HepG2 (cell line): ENCODE results near the gene FAAP100. TPM values are rescaled to one million over a fixed set of nuclear protein-coding genes. Genes with fewer than 3 reads are reported as not detected.

ENCODE experiments used
- CHD2 ChIP-seq: IDR thresholded peaks from 2 replicates; pipeline ENCODE4 v1.6.1; 2011; ENCODE audit warnings: low read depth, low read length, improper control_type of control experiment
- HMG20A ChIP-seq: IDR thresholded peaks from 2 replicates; pipeline ENCODE4 v1.6.1; 2016; ENCODE audit warnings: borderline replicate concordance
- ISX ChIP-seq: sonication (generic); formaldehyde crosslinking; conservative IDR thresholded peaks from 2 replicates; pipeline ENCODE4 v1.5.0; 2020; ENCODE audit warnings: missing genetic modification reagents
- KDM3A ChIP-seq: IDR thresholded peaks from 2 replicates; pipeline ENCODE4 v1.6.1; 2018; ENCODE audit warnings: low read depth, missing compliant biosample characterization
- MAF1 ChIP-seq: sonication (generic); formaldehyde crosslinking; IDR thresholded peaks from 2 replicates; pipeline ENCODE4 v1.5.0; 2020; ENCODE audit warnings: missing genetic modification reagents, borderline replicate concordance
- MAZ ChIP-seq, 2 experiments: sonication (generic) in 1 of 2; formaldehyde crosslinking in 1 of 2; IDR thresholded peaks; 2 replicates each; pipeline versions ENCODE4 v1.5.0 to v1.6.1; 2012 to 2020; ENCODE audit warnings: low read depth in 2 of 2, mild to moderate bottlenecking in 2 of 2, borderline replicate concordance in 1 of 2, improper control_type of control experiment in 1 of 2, low read length in 1 of 2, missing genetic modification reagents in 1 of 2, moderate library complexity in 1 of 2
- MED8 ChIP-seq: sonication (generic); formaldehyde crosslinking; IDR thresholded peaks from 2 replicates; pipeline ENCODE4 v1.8.1; 2023; ENCODE audit warnings: mild to moderate bottlenecking, missing genetic modification reagents; ENCODE audit not compliant: insufficient replicate concordance
- NRL ChIP-seq: sonication (generic); formaldehyde crosslinking; IDR thresholded peaks from 2 replicates; pipeline ENCODE4 v1.5.0; 2020; ENCODE audit warnings: missing genetic modification reagents, mild to moderate bottlenecking, moderate library complexity, borderline replicate concordance
- RFX5 ChIP-seq: IDR thresholded peaks from 2 replicates; pipeline ENCODE4 v1.6.1; 2011; ENCODE audit warnings: low read depth, low read length, improper control_type of control experiment
- SMYD3 ChIP-seq: sonication (generic); formaldehyde crosslinking; IDR thresholded peaks from 2 replicates; pipeline ENCODE4 v1.8.1; 2023; ENCODE audit warnings: mild to moderate bottlenecking, missing genetic modification reagents
- SOX6 ChIP-seq, 2 experiments: fragments of 450-650 bp in 1 of 2; sonication (generic) in 1 of 2; formaldehyde crosslinking in 1 of 2; IDR thresholded peaks; 2 replicates each; pipeline versions ENCODE4 v1.4.0 to v1.6.1; 2017 to 2020; ENCODE audit warnings: antibody characterized with exemption in 1 of 2, mild to moderate bottlenecking in 1 of 2, missing genetic modification reagents in 1 of 2
- ZFP82 ChIP-seq: sonication (generic); formaldehyde crosslinking; IDR thresholded peaks from 2 replicates; pipeline ENCODE4 v1.5.1; 2020; ENCODE audit warnings: mild to moderate bottlenecking, missing genetic modification reagents, borderline replicate concordance
- ZNF224 ChIP-seq: sonication (generic); formaldehyde crosslinking; IDR thresholded peaks from 2 replicates; pipeline ENCODE4 v1.5.0; 2020; ENCODE audit warnings: mild to moderate bottlenecking, missing genetic modification reagents
- ZNF282 ChIP-seq: fragments of 450-650 bp; IDR thresholded peaks from 2 replicates; pipeline ENCODE4 v1.6.1; 2018; ENCODE audit not compliant: partially characterized antibody
- polyA plus RNA-seq, 8 experiments: library from polyadenylated mRNA; depleted of rRNA in 3 of 8; stranded (reverse) in 7 of 8; unstranded in 1 of 8; fragments of >200 nt; fragmentation: Illumina TruSeq in 4 of 8; extraction: Trizol in 4 of 8; gene quantifications; 2 replicates each; pipeline versions ENCODE4 v1.2.1 to v1.2.3, GENCODE V29; 2011 to 2016; ENCODE audit warnings: low read depth in 4 of 8, missing spikeins in 1 of 8, mixed read lengths in 1 of 8; ENCODE audit not compliant: insufficient read depth in 1 of 8
- total RNA-seq, 5 experiments: library from RNA; depleted of rRNA; stranded (reverse); fragments of >200 nt; fragmentation: Illumina TruSeq; extraction: Trizol; gene quantifications; 2 replicates each; pipeline ENCODE4 v1.2.3, GENCODE V29; 2016; ENCODE audit warnings: low read depth in 1 of 5
- TF ChIP-seq, protein P1 (sequence below): sonication (generic); formaldehyde crosslinking; IDR thresholded peaks from 2 replicates; pipeline ENCODE4 v1.4.0; 2020; ENCODE audit warnings: missing genetic modification reagents, mild to moderate bottlenecking, borderline replicate concordance
- TF ChIP-seq, protein P2 (sequence below): IDR thresholded peaks from 2 replicates; pipeline ENCODE4 v1.6.1; 2016; ENCODE audit warnings: low read depth, missing genetic modification reagents, missing compliant biosample characterization
- TF ChIP-seq, protein P3 (sequence below): sonication (generic); formaldehyde crosslinking; IDR thresholded peaks from 2 replicates; pipeline ENCODE4 v1.4.0; 2020; ENCODE audit warnings: mild to moderate bottlenecking, missing genetic modification reagents

The FAAP100 gene
- total and polyA plus RNA-seq, 2 of the 13 experiments (the other 11 are each of a cell fraction or from before 2014, with no cell fraction given), result 7.6 to 20.8 TPM

DNA sequence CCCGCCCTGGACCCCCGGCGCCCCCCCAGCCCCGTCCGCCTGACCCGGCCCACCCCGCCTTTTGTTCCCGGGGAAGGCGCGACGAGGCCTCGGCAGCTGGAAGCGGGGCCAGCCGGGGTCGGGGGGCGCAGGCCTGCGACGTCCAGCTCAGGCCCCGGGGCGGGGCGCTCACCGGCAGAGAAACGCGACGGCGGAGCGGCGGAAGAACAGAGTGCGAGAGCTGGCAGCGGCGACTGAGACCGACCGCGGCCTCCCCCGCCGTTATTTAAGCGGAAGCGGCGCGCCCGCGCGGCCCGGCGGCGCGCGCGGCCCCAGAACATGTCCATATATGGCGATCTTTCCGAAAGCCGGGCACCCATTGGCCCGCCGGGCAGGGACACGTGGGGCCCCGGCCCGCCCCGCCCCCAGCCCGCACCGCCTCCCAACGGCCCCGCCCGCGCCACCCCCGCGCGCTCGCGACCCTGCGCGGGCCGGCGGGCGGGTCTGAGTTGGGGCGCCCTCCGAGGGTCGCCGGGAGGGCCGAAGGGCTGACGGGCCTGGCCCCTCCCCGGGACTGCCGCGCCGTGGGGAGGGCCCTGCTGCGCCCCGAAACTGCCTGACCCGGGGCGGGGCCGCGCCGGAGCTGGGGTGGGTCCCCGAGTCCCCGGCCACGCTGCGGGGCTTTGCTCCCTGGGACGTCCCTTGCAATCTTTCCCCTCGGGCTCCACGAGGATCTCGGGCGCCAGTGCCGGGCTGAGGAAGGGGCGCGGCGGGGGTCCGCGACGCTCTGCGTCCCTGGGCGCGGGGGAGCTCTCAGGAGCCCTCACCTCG lies 39.4 kb downstream of the FAAP100 start, which contains the start of gene ACTG1 (continued):
- TF ChIP-seq, protein P1, sequence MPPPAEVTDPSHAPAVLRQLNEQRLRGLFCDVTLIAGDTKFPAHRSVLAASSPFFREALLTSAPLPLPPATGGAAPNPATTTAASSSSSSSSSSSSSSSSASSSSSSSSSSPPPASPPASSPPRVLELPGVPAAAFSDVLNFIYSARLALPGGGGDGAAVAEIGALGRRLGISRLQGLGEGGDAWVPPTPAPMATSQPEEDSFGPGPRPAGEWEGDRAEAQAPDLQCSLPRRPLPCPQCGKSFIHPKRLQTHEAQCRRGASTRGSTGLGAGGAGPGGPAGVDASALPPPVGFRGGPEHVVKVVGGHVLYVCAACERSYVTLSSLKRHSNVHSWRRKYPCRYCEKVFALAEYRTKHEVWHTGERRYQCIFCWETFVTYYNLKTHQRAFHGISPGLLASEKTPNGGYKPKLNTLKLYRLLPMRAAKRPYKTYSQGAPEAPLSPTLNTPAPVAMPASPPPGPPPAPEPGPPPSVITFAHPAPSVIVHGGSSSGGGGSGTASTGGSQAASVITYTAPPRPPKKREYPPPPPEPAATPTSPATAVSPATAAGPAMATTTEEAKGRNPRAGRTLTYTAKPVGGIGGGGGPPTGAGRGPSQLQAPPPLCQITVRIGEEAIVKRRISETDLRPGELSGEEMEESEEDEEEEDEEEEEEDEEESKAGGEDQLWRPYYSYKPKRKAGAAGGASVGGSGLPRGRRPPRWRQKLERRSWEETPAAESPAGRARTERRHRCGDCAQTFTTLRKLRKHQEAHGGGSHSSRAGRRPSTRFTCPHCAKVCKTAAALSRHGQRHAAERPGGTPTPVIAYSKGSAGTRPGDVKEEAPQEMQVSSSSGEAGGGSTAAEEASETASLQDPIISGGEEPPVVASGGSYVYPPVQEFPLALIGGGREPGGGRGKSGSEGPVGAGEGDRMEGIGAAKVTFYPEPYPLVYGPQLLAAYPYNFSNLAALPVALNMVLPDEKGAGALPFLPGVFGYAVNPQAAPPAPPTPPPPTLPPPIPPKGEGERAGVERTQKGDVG (CRISPR knock-in tag), result no peak
- no peak for TF ChIP-seq SOX6 (IDR thresholded peaks at IDR 0.05)
- no peak for TF ChIP-seq SOX6 (CRISPR knock-in tag; IDR thresholded peaks at IDR 0.05)
- TF ChIP-seq CHD2, result no peak
- no peak for TF ChIP-seq ISX (CRISPR knock-in tag)
- no peak for TF ChIP-seq NRL
- TF ChIP-seq ZNF282, result no peak
- TF ChIP-seq, protein P2, sequence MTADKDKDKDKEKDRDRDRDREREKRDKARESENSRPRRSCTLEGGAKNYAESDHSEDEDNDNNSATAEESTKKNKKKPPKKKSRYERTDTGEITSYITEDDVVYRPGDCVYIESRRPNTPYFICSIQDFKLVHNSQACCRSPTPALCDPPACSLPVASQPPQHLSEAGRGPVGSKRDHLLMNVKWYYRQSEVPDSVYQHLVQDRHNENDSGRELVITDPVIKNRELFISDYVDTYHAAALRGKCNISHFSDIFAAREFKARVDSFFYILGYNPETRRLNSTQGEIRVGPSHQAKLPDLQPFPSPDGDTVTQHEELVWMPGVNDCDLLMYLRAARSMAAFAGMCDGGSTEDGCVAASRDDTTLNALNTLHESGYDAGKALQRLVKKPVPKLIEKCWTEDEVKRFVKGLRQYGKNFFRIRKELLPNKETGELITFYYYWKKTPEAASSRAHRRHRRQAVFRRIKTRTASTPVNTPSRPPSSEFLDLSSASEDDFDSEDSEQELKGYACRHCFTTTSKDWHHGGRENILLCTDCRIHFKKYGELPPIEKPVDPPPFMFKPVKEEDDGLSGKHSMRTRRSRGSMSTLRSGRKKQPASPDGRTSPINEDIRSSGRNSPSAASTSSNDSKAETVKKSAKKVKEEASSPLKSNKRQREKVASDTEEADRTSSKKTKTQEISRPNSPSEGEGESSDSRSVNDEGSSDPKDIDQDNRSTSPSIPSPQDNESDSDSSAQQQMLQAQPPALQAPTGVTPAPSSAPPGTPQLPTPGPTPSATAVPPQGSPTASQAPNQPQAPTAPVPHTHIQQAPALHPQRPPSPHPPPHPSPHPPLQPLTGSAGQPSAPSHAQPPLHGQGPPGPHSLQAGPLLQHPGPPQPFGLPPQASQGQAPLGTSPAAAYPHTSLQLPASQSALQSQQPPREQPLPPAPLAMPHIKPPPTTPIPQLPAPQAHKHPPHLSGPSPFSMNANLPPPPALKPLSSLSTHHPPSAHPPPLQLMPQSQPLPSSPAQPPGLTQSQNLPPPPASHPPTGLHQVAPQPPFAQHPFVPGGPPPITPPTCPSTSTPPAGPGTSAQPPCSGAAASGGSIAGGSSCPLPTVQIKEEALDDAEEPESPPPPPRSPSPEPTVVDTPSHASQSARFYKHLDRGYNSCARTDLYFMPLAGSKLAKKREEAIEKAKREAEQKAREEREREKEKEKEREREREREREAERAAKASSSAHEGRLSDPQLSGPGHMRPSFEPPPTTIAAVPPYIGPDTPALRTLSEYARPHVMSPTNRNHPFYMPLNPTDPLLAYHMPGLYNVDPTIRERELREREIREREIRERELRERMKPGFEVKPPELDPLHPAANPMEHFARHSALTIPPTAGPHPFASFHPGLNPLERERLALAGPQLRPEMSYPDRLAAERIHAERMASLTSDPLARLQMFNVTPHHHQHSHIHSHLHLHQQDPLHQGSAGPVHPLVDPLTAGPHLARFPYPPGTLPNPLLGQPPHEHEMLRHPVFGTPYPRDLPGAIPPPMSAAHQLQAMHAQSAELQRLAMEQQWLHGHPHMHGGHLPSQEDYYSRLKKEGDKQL, result 0 out of 2 replicates have a peak, but pooled peaks have one; percentile 22
- TF ChIP-seq MED8 (CRISPR knock-in tag), result peak; percentile 67
- TF ChIP-seq SMYD3 (CRISPR knock-in tag), result no peak; the same call in 1 of the 2 replicates
- peak; percentile 58; the same call in 1 of the 2 replicates for TF ChIP-seq MAZ (IDR thresholded peaks at IDR 0.05; ENCODE audit: borderline replicate concordance, low read depth, low read length)
- TF ChIP-seq MAZ (CRISPR knock-in tag; IDR thresholded peaks at IDR 0.05; ENCODE audit: low read depth), result peak; percentile 82
- no peak for TF ChIP-seq HMG20A
- TF ChIP-seq RFX5, result no peak
- 0 out of 2 replicates have a peak, but pooled peaks have one; percentile 1 for TF ChIP-seq MAF1 (CRISPR knock-in tag)
- TF ChIP-seq ZFP82 (CRISPR knock-in tag), result peak; percentile 97; the same call in 1 of the 2 replicates
- TF ChIP-seq, protein P3, sequence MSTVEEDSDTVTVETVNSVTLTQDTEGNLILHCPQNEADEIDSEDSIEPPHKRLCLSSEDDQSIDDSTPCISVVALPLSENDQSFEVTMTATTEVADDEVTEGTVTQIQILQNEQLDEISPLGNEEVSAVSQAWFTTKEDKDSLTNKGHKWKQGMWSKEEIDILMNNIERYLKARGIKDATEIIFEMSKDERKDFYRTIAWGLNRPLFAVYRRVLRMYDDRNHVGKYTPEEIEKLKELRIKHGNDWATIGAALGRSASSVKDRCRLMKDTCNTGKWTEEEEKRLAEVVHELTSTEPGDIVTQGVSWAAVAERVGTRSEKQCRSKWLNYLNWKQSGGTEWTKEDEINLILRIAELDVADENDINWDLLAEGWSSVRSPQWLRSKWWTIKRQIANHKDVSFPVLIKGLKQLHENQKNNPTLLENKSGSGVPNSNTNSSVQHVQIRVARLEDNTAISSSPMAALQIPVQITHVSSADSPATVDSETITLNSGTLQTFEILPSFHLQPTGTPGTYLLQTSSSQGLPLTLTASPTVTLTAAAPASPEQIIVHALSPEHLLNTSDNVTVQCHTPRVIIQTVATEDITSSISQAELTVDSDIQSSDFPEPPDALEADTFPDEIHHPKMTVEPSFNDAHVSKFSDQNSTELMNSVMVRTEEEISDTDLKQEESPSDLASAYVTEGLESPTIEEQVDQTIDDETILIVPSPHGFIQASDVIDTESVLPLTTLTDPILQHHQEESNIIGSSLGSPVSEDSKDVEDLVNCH (CRISPR knock-in tag), result 0 out of 2 replicates have a peak, but pooled peaks have one; percentile 53
- no peak for TF ChIP-seq ZNF224 (CRISPR knock-in tag)
- peak; percentile 48; the same call in 1 of the 2 replicates for TF ChIP-seq KDM3A (CRISPR knock-in tag)
